Activated CD4-positive, alpha-beta memory T cell treated with anti-CD3 and anti-CD28 coated beads, Interleukin-2, amount 10 ng/mL, durations not matched to agents 7 days and 5 days (primary cell): ENCODE results near the gene ATP5MG. TPM values are rescaled to one million over a fixed set of nuclear protein-coding genes. Genes with fewer than 3 reads are reported as not detected.
A peak's percentile ranks its signal among the peaks of the same experiment; 100 is the strongest.
"Not testable (repeated sequence)": the region's sequence is repeated elsewhere in the genome, so short reads cannot be mapped to it uniquely, and the experiment has no call there.

Experiments used
- CTCF ChIA-PET: fragments of 350-600 bp; sonication (Branson Sonifier 250); formaldehyde crosslinking; loops from one replicate; lab custom pipeline; 2021; ENCODE audit warnings: antibody characterized with exemption, inconsistent platforms; lab: Charles Lee
- POLR2A ChIA-PET: fragments of 350-600 bp; sonication (Branson Sonifier 250); formaldehyde crosslinking; loops from one replicate; lab custom pipeline; 2021; ENCODE audit warnings: antibody characterized with exemption; lab: Charles Lee
- DNase-seq: peaks from one replicate; pipeline ENCODE4 v3.0.0-alpha.2; 2020
- H3K27ac Mint-ChIP-seq: one replicate; pipeline ENCODE4 v1.8.0; 2021; ENCODE audit warnings: mild to moderate bottlenecking, mixed read lengths
- H3K27me3 Mint-ChIP-seq: one replicate; pipeline ENCODE4 v1.8.0; 2021; ENCODE audit warnings: mixed read lengths
- H3K36me3 Mint-ChIP-seq: one replicate; pipeline ENCODE4 v1.8.0; 2021; ENCODE audit warnings: low read depth, mixed read lengths
- H3K4me1 Mint-ChIP-seq: one replicate; pipeline ENCODE4 v1.8.0; 2021; ENCODE audit warnings: mixed read lengths
- H3K4me3 Mint-ChIP-seq: one replicate; pipeline ENCODE4 v1.8.0; 2021; ENCODE audit warnings: mild to moderate bottlenecking, mixed read lengths
- H3K9me3 Mint-ChIP-seq: one replicate; pipeline ENCODE4 v1.8.0; 2021; ENCODE audit warnings: mixed read lengths
- total RNA-seq, 2 experiments: library from RNA; stranded (reverse); gene quantifications; one replicate each; pipeline ENCODE4 v1.2.3, GENCODE V29; 2021

Gene ATP5MG
- total RNA-seq, 2 experiments from 2014 or later = 251 to 260 TPM

DNA sequence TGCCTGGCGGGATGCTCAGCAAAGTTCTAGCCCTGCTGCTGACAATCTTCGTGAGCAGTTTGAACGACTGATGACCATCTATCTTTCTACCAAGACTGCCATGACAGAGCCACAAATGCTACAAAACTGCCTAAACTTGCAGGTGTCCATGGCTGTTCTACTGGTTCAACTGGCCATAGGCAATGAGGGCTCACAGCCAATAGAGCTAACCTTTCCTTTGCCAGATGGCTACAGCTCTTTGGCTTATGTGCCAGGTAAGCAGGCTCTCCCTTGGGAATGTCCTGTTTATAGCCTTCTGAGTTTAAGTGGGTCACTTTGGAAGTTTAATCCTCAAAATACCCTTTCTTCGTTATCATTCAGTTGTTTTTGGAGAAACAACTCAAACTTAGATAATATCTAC is 21.9 kb upstream of the ATP5MG start:
- DNase-seq = no peak
- CTCF ChIA-PET = interaction anchor here (0.9 kb wide), 1 partner anchor 107 kb away, joined by 3 read pairs; no protein-coding TSS in a partner anchor
- H3K9me3 Mint-ChIP-seq = no peaks in the 10 kb centered on the region
- H3K4me1 Mint-ChIP-seq = peaks cover 8% of the 10 kb centered on the region
- H3K36me3 Mint-ChIP-seq = peaks cover 67% of the 10 kb centered on the region
- POLR2A ChIA-PET = interaction anchor here (1.4 to 2.1 kb wide), 2 partner anchors 15 to 20 kb away, joined by 3 to 4 read pairs; no protein-coding TSS in a partner anchor
- H3K4me3 Mint-ChIP-seq = no peak overlapping the region
- no peak overlapping the region for H3K27ac Mint-ChIP-seq
- no peaks in the 10 kb centered on the region for H3K27me3 Mint-ChIP-seq

GRCh38 chr11:118380571-118380970 is 20.8 kb upstream of the ATP5MG start:
- ChIA-PET CTCF (interaction anchor here (0.8 kb wide), 1 partner anchor 209 kb away, joined by 4 read pairs; no protein-coding TSS in a partner anchor), POLR2A (no interaction called here)
- Mint-ChIP-seq H3K4me1 (peaks cover 7% of the 10 kb centered on the region), H3K27ac (no peak overlapping the region), H3K4me3 (no peak overlapping the region), H3K27me3 (no peaks in the 10 kb centered on the region), H3K9me3 (no peaks in the 10 kb centered on the region), H3K36me3 (peaks cover 69% of the 10 kb centered on the region)
- DNase-seq = no peak

- no peaks in the 10 kb centered on the region for H3K9me3 Mint-ChIP-seq
- ChIA-PET POLR2A (interaction anchor here (1.5 kb wide), 1 partner anchor 15 kb away, joined by 6 read pairs; no protein-coding TSS in a partner anchor), CTCF (no interaction called here)
- no peak overlapping the region for H3K27ac Mint-ChIP-seq
- no peak overlapping the region for H3K4me3 Mint-ChIP-seq
- H3K27me3 Mint-ChIP-seq = no peaks in the 10 kb centered on the region
- DNase-seq = no peak
- peaks cover 69% of the 10 kb centered on the region for H3K36me3 Mint-ChIP-seq
- H3K4me1 Mint-ChIP-seq = no peaks in the 10 kb centered on the region
These were observed 18.5 kb upstream of the ATP5MG start for GRCh38 chr11:118382954-118383353.

- CTCF ChIA-PET = no interaction called here
These were observed 17.7 kb upstream of the ATP5MG start for GRCh38 chr11:118383657-118384056.

GRCh38 chr11:118396097-118396501 is 5.3 kb upstream of the ATP5MG start:
- Mint-ChIP-seq H3K36me3 (peaks cover 51% of the 10 kb centered on the region), H3K27me3 (no peaks in the 10 kb centered on the region), H3K4me3 (peak overlapping the region; percentile 60), H3K4me1 (peaks cover 65% of the 10 kb centered on the region), H3K9me3 (no peaks in the 10 kb centered on the region), H3K27ac (peak overlapping the region; percentile 98)
- DNase-seq = peak; percentile 31
- ChIA-PET POLR2A (no interaction called here), CTCF (interaction anchor here (0.6 to 4.3 kb wide), 2 partner anchors 93 to 209 kb away, joined by 3 to 23 read pairs; no protein-coding TSS in a partner anchor)

More at GRCh38 chr11:118383657-118384056, 17.7 kb upstream of the ATP5MG start:
- POLR2A ChIA-PET = interaction anchor here (1.5 kb wide), 1 partner anchor 15 kb away, joined by 6 read pairs; no protein-coding TSS in a partner anchor
- Mint-ChIP-seq H3K36me3 (peaks cover 68% of the 10 kb centered on the region), H3K9me3 (no peaks in the 10 kb centered on the region), H3K27me3 (no peaks in the 10 kb centered on the region), H3K4me1 (no peaks in the 10 kb centered on the region), H3K4me3 (no peak overlapping the region), H3K27ac (no peak overlapping the region)
- DNase-seq = no peak

GRCh38 chr11:118397448-118397847 is 4.0 kb upstream of the ATP5MG start:
- Mint-ChIP-seq H3K27ac (peak overlapping the region; percentile 98), H3K27me3 (no peaks in the 10 kb centered on the region), H3K9me3 (no peaks in the 10 kb centered on the region), H3K4me1 (peaks cover 67% of the 10 kb centered on the region), H3K4me3 (no peak overlapping the region), H3K36me3 (peaks cover 57% of the 10 kb centered on the region)
- DNase-seq = no peak
- POLR2A ChIA-PET = interaction anchor here (1.1 to 6.9 kb wide), 13 partner anchors 11 to 393 kb away, joined by 3 to 77 read pairs (median 6); partner anchors contain the start of genes ARCN1, CD3E, DDX6 and KMT2A
- CTCF ChIA-PET = interaction anchor here (1.0 to 4.3 kb wide), 4 partner anchors 38 to 199 kb away, joined by 3 to 23 read pairs (median 7); partner anchors contain the start of gene KMT2A

DNA sequence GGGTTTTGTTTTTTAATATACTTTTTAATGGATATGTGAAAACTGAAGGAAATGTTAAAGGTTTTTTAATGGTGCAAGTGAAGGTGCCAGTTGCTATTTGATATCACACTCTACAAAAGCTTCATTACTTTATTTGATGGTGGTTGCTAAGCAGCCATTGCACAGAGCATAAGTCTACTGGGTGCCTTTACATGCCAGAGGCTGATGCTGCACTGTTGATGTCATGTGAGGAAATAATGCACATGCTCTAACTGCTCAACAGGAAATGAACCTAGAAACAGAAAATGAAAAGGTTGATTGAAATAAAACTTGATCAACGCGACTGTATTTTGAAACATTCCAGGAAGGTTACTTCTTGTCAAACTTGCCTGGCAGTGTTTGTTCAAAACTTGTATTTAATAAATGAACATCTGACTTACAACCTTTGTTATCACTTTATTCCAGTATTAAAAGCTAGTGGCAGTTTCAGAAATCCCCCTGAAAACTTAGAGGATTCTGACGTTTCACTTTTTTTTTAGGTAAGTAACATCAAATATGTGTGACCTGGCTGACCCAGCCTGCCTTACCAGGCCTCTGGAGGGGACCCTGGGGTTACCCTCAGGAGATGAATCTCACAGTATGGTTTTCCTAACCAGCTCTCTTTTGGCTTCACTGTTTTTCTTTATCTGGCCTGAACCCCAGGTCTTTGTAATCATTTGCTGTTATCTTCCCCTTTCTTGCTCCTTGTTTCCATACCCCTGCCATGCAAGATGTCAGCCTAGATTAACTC is 2.4 kb upstream of the ATP5MG start:
- DNase-seq = peak; percentile 62
- Mint-ChIP-seq H3K27me3 (no peaks in the 10 kb centered on the region), H3K27ac (peak overlapping the region; percentile 97), H3K36me3 (peaks cover 53% of the 10 kb centered on the region), H3K9me3 (no peaks in the 10 kb centered on the region), H3K4me1 (peaks cover 69% of the 10 kb centered on the region), H3K4me3 (peak overlapping the region; percentile 85)
- ChIA-PET POLR2A (interaction anchor here (0.6 to 6.9 kb wide), 24 partner anchors 9 to 1167 kb away, joined by 3 to 77 read pairs (median 4); partner anchors contain the start of genes ARCN1, CD3D, CD3E and KMT2A), CTCF (interaction anchor here (0.9 to 4.3 kb wide), 9 partner anchors 34 to 227 kb away, joined by 3 to 23 read pairs (median 4); partner anchors contain the start of genes KMT2A and MPZL2)

DNA sequence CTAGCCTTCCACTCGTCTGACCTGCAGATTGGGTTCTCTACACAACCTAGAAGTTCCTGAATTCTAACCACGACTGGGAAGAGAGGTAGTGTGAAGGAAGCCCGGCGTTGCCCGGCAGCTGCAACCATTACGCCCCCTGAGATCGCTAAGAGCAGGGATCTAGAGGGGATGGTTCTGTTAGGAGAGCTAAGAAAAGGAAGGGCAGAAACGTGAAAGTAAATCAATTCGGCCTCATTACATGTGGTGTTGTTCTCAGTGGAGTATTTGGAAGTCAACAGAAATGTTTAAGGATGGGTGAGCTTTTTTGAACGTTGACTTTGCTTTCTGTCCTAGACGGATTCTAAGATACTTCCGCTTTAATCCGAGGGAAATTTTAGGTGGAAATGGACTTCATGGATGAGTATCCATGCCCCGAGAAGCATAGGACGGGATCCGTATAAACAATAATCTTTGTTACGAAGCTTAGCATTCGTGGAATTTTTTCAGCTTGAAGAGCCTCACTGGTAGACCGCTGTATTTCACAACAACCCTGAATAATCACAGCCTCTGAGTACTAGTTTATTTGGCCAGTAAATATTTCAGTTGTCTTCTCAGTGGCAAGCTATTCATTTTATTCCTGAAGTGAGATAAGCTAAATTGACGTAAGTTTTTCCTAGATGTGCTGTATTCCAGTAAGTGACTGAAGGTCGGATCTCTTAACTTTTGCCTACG is 629 bp downstream of the ATP5MG start:
- POLR2A ChIA-PET = interaction anchor here (0.7 to 6.9 kb wide), 17 partner anchors 10 to 186 kb away, joined by 3 to 77 read pairs (median 4); partner anchors contain the start of genes ARCN1, CD3E, KMT2A and MPZL3
- DNase-seq = no peak
- H3K27me3 Mint-ChIP-seq = no peaks in the 10 kb centered on the region
- CTCF ChIA-PET = interaction anchor here (0.7 to 2.7 kb wide), 13 partner anchors 10 to 260 kb away, joined by 3 to 19 read pairs (median 4); partner anchors contain the start of gene KMT2A
- no peaks in the 10 kb centered on the region for H3K9me3 Mint-ChIP-seq
- peaks cover 60% of the 10 kb centered on the region for H3K36me3 Mint-ChIP-seq
- peak overlapping the region; percentile 97 for H3K27ac Mint-ChIP-seq
- peaks cover 75% of the 10 kb centered on the region for H3K4me1 Mint-ChIP-seq
- peak overlapping the region; percentile 85 for H3K4me3 Mint-ChIP-seq

- H3K36me3 Mint-ChIP-seq = peaks cover 62% of the 10 kb centered on the region
- H3K4me3 Mint-ChIP-seq = peak overlapping the region; percentile 85
- ChIA-PET POLR2A (interaction anchor here (0.9 to 6.9 kb wide), 14 partner anchors 10 to 170 kb away, joined by 3 to 77 read pairs (median 4); partner anchors contain the start of genes ARCN1, CD3E, KMT2A and MPZL3), CTCF (interaction anchor here (0.7 to 2.7 kb wide), 12 partner anchors 11 to 260 kb away, joined by 3 to 19 read pairs (median 4); partner anchors contain the start of gene KMT2A)
- peak overlapping the region; percentile 45 for H3K27ac Mint-ChIP-seq
- not testable (repeated sequence) for DNase-seq, H3K9me3 Mint-ChIP-seq, H3K27me3 Mint-ChIP-seq
- H3K4me1 Mint-ChIP-seq = peaks cover 70% of the 10 kb centered on the region
These were observed 1.2 kb downstream of the ATP5MG start for GRCh38 chr11:118402594-118402993.

- peaks cover 43% of the 10 kb centered on the region for H3K4me1 Mint-ChIP-seq
- POLR2A ChIA-PET = no interaction called here
- H3K27me3 Mint-ChIP-seq = no peaks in the 10 kb centered on the region
- DNase-seq = no peak
- H3K27ac Mint-ChIP-seq = no peak overlapping the region
- CTCF ChIA-PET = interaction anchor here (0.6 to 1.0 kb wide), 3 partner anchors 24 to 583 kb away, joined by 3 read pairs; no protein-coding TSS in a partner anchor
- no peaks in the 10 kb centered on the region for H3K9me3 Mint-ChIP-seq
- peaks cover 64% of the 10 kb centered on the region for H3K36me3 Mint-ChIP-seq
- H3K4me3 Mint-ChIP-seq = no peak overlapping the region
These were observed 5.3 kb downstream of the ATP5MG start for GRCh38 chr11:118406599-118407166.

GRCh38 chr11:118410055-118410745 is 8.8 kb downstream of the ATP5MG start:
- Mint-ChIP-seq H3K36me3 (peaks cover 49% of the 10 kb centered on the region), H3K27ac (no peak overlapping the region)

More at GRCh38 chr11:118410055-118410745, 8.8 kb downstream of the ATP5MG start:
- ChIA-PET CTCF (interaction anchor here (0.6 to 0.9 kb wide), 2 partner anchors 96 to 260 kb away, joined by 3 read pairs; no protein-coding TSS in a partner anchor), POLR2A (no interaction called here)
- no peak for DNase-seq
- H3K9me3 Mint-ChIP-seq = no peaks in the 10 kb centered on the region
- no peaks in the 10 kb centered on the region for H3K27me3 Mint-ChIP-seq
- no peak overlapping the region for H3K4me3 Mint-ChIP-seq
- H3K4me1 Mint-ChIP-seq = peaks cover 18% of the 10 kb centered on the region
